ENCODE measurements around the gene TMEM74B. TPM values are rescaled to one million over a fixed set of nuclear protein-coding genes. Genes with fewer than 3 reads are reported as not detected.

TMEM74B gene
- polyA plus RNA-seq, 1 experiment: not detected

GRCh38 chr20:1174787-1175186 lies 10.0 kb downstream of the TMEM74B start:
- POLR2A ChIA-PET: no interaction called here
- H3K4me3 ChIP-seq (ENCODE audit: low read depth, low read length): no peak overlapping the region
- no peaks in the 10 kb centered on the region for H3K9me3 ChIP-seq (ENCODE audit: control insufficient read depth, insufficient read depth, low read length)
- H3K27me3 ChIP-seq (ENCODE audit: control insufficient read depth, insufficient read depth, low read length): no peaks in the 10 kb centered on the region
- TF ChIP-seq CTCF (IDR thresholded peaks at IDR 0.05; ENCODE audit: low read depth, low read length): no peak
- H3K27ac ChIP-seq (ENCODE audit: low read depth, low read length): no peak overlapping the region
- DNase-seq (ENCODE audit: low read depth, low spot score): no peak
- CTCF ChIA-PET: interaction anchor here (1.0 kb wide), 1 partner anchor 38 kb away, joined by 3 read pairs; no protein-coding TSS in a partner anchor

GRCh38 chr20:1173698-1174097 lies 11.1 kb downstream of the TMEM74B start:
- ChIA-PET POLR2A (no interaction called here), CTCF (no interaction called here)
- Histone ChIP-seq H3K27ac (ENCODE audit: low read depth, low read length) (no peak overlapping the region), H3K27me3 (ENCODE audit: control insufficient read depth, insufficient read depth, low read length) (no peaks in the 10 kb centered on the region), H3K9me3 (ENCODE audit: control insufficient read depth, insufficient read depth, low read length) (no peaks in the 10 kb centered on the region), H3K4me3 (ENCODE audit: low read depth, low read length) (no peak overlapping the region)
- DNase-seq (ENCODE audit: low read depth, low spot score): no peak
- no peak for TF ChIP-seq CTCF (IDR thresholded peaks at IDR 0.05; ENCODE audit: low read depth, low read length)

- CTCF ChIA-PET: no interaction called here
- TF ChIP-seq CTCF (IDR thresholded peaks at IDR 0.05; ENCODE audit: low read depth, low read length): no peak
Observed at GRCh38 chr20:1171461-1172093, 13.2 kb downstream of the TMEM74B start.

GRCh38 chr20:1169224-1169623 lies 15.6 kb downstream of the TMEM74B start:
- DNase-seq (ENCODE audit: low read depth, low spot score): no peak
- no peaks in the 10 kb centered on the region for H3K27me3 ChIP-seq (ENCODE audit: control insufficient read depth, insufficient read depth, low read length)
- CTCF ChIA-PET: no interaction called here
- POLR2A ChIA-PET: no interaction called here
- H3K9me3 ChIP-seq (ENCODE audit: control insufficient read depth, insufficient read depth, low read length): no peaks in the 10 kb centered on the region
- no peak overlapping the region for H3K4me3 ChIP-seq (ENCODE audit: low read depth, low read length)
- TF ChIP-seq CTCF (IDR thresholded peaks at IDR 0.05; ENCODE audit: low read depth, low read length): no peak
- no peak overlapping the region for H3K27ac ChIP-seq (ENCODE audit: low read depth, low read length)

More at GRCh38 chr20:1171461-1172093, 13.2 kb downstream of the TMEM74B start:
- Histone ChIP-seq H3K4me3 (ENCODE audit: low read depth, low read length) (no peak overlapping the region), H3K27ac (ENCODE audit: low read depth, low read length) (no peak overlapping the region), H3K9me3 (ENCODE audit: control insufficient read depth, insufficient read depth, low read length) (no peaks in the 10 kb centered on the region), H3K27me3 (ENCODE audit: control insufficient read depth, insufficient read depth, low read length) (no peaks in the 10 kb centered on the region)
- POLR2A ChIA-PET: no interaction called here
- DNase-seq (ENCODE audit: low read depth, low spot score): no peak

- DNase-seq (ENCODE audit: low read depth, low spot score): no peak
- ChIA-PET POLR2A (no interaction called here), CTCF (no interaction called here)
- Histone ChIP-seq H3K27me3 (ENCODE audit: control insufficient read depth, insufficient read depth, low read length) (no peaks in the 10 kb centered on the region), H3K27ac (ENCODE audit: low read depth, low read length) (no peak overlapping the region), H3K4me3 (ENCODE audit: low read depth, low read length) (no peak overlapping the region), H3K9me3 (ENCODE audit: control insufficient read depth, insufficient read depth, low read length) (no peaks in the 10 kb centered on the region)
- no peak for TF ChIP-seq CTCF (IDR thresholded peaks at IDR 0.05; ENCODE audit: low read depth, low read length)
Observed at GRCh38 chr20:1166948-1167720, 17.6 kb downstream of the TMEM74B start.
